Mesothelial cell of epicardium (in vitro differentiated cells): Measurements from ENCODE around the gene IRX5. TPM values are rescaled to one million over a fixed set of nuclear protein-coding genes. Genes with fewer than 3 reads are reported as not detected.

Experiments used
- DNase-seq, 2 experiments: peaks; one replicate each; pipeline ENCODE4 v3.0.0; 2021; ENCODE audit warnings: low spot score in 2 of 2; ENCODE audit not compliant: unreplicated experiment in 2 of 2
- H3K27ac Mint-ChIP-seq: 2 replicates; pipeline ENCODE4 v1.8.0; 2021; ENCODE audit warnings: mixed read lengths
- H3K27me3 Mint-ChIP-seq: 2 replicates; pipeline ENCODE4 v1.8.0; 2021; ENCODE audit warnings: low read depth, mixed read lengths
- H3K36me3 Mint-ChIP-seq: 2 replicates; pipeline ENCODE4 v1.8.0; 2021; ENCODE audit warnings: mixed read lengths
- H3K4me1 Mint-ChIP-seq: 2 replicates; pipeline ENCODE4 v1.8.0; 2021; ENCODE audit warnings: mixed read lengths
- H3K4me3 Mint-ChIP-seq: 2 replicates; pipeline ENCODE4 v1.8.0; 2021; ENCODE audit warnings: mild to moderate bottlenecking, moderate library complexity, mixed read lengths
- H3K9me3 Mint-ChIP-seq: 2 replicates; pipeline ENCODE4 v1.8.0; 2021; ENCODE audit warnings: mixed read lengths
- CTCF ChIP-seq: fragments of 200-600 bp; sonication (generic); IDR thresholded peaks from one replicate; pipeline ENCODE4 v1.5.0; 2021; ENCODE audit warnings: antibody characterized with exemption; ENCODE audit not compliant: unreplicated experiment
- total RNA-seq: library from RNA; stranded (reverse); gene quantifications from 3 replicates; pipeline ENCODE4 v1.2.1, GENCODE V29; 2021

The IRX5 gene
- total RNA-seq, 1 donor from 2014 or later = 17.8 TPM

GRCh38 chr16:54944002-54944401 lies 13.3 kb downstream of the IRX5 start:
- H3K4me1 Mint-ChIP-seq = peaks cover 17% of the 10 kb centered on the region
- TF ChIP-seq CTCF = no peak
- peaks cover 60% of the 10 kb centered on the region for H3K27me3 Mint-ChIP-seq
- no peak for DNase-seq
- peaks cover 1% of the 10 kb centered on the region for H3K9me3 Mint-ChIP-seq
- no peak overlapping the region for H3K4me3 Mint-ChIP-seq
- no peak overlapping the region for H3K27ac Mint-ChIP-seq
- peaks cover 7% of the 10 kb centered on the region for H3K36me3 Mint-ChIP-seq

- H3K9me3 Mint-ChIP-seq = peaks cover 4% of the 10 kb centered on the region
- peaks cover 57% of the 10 kb centered on the region for H3K27me3 Mint-ChIP-seq
- TF ChIP-seq CTCF = no peak
- H3K36me3 Mint-ChIP-seq = peaks cover 8% of the 10 kb centered on the region
- no peak overlapping the region for H3K27ac Mint-ChIP-seq
- DNase-seq = no peak
- H3K4me1 Mint-ChIP-seq = peaks cover 9% of the 10 kb centered on the region
- no peak overlapping the region for H3K4me3 Mint-ChIP-seq
These were observed 14.4 kb downstream of the IRX5 start for GRCh38 chr16:54945063-54945462.

GRCh38 chr16:54946909-54947308 lies 16.2 kb downstream of the IRX5 start:
- Mint-ChIP-seq H3K36me3 (peaks cover 1% of the 10 kb centered on the region), H3K27me3 (peaks cover 50% of the 10 kb centered on the region), H3K4me1 (peaks cover 9% of the 10 kb centered on the region), H3K4me3 (no peak overlapping the region), H3K9me3 (peaks cover 4% of the 10 kb centered on the region), H3K27ac (no peak overlapping the region)
- no peak for DNase-seq
- TF ChIP-seq CTCF = no peak

GRCh38 chr16:54947616-54948015 lies 17.0 kb downstream of the IRX5 start:
- Mint-ChIP-seq H3K27ac (no peak overlapping the region), H3K36me3 (peaks cover 4% of the 10 kb centered on the region), H3K27me3 (peaks cover 47% of the 10 kb centered on the region), H3K4me1 (peaks cover 9% of the 10 kb centered on the region), H3K9me3 (peaks cover 4% of the 10 kb centered on the region), H3K4me3 (no peak overlapping the region)
- no peak for TF ChIP-seq CTCF
- DNase-seq = no peak

- no peak overlapping the region for H3K27ac Mint-ChIP-seq
- no peak overlapping the region for H3K4me3 Mint-ChIP-seq
- DNase-seq = no peak
- H3K4me1 Mint-ChIP-seq = no peaks in the 10 kb centered on the region
- no peak for TF ChIP-seq CTCF
- peaks cover 6% of the 10 kb centered on the region for H3K36me3 Mint-ChIP-seq
- H3K27me3 Mint-ChIP-seq = peaks cover 34% of the 10 kb centered on the region
- peaks cover 4% of the 10 kb centered on the region for H3K9me3 Mint-ChIP-seq
These were observed 21.5 kb downstream of the IRX5 start for GRCh38 chr16:54952195-54952594.

GRCh38 chr16:54953461-54953860 lies 22.8 kb downstream of the IRX5 start:
- Mint-ChIP-seq H3K9me3 (peaks cover 4% of the 10 kb centered on the region), H3K27me3 (peaks cover 27% of the 10 kb centered on the region), H3K4me1 (no peaks in the 10 kb centered on the region), H3K27ac (no peak overlapping the region), H3K36me3 (peaks cover 6% of the 10 kb centered on the region), H3K4me3 (no peak overlapping the region)
- DNase-seq = no peak
- no peak for TF ChIP-seq CTCF
